GM19467 (cell line): ENCODE data around the gene ANKH.

Experiments
- ATAC-seq: cut with Tn5 transposase; IDR thresholded peaks from one replicate; pipeline ENCODE4 v1.9.1; 2021; ENCODE audit warnings: mild to moderate bottlenecking, moderate library complexity; ENCODE audit not compliant: unreplicated experiment

The ANKH gene

DNA sequence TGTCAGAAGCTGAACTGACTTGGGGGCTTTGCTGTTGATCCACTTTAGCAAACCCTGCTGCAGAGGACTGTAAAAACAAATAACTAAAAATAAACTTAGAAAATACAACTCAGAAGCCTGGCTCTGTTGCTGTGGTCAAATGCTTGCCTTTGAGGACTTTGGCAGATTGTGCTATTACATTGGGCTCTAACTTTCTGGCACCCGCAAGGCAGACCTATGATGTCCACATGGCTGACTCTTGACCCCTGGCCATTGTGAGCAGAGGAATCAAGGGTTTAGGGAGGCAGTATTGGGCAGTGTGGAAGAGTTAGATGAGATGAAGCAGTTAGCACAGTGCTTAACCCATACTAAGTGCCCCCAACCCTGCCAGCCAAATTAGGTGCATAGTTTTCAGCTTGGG lies 173.1 kb downstream of the ANKH start:
- ATAC-seq, result no peak

DNA sequence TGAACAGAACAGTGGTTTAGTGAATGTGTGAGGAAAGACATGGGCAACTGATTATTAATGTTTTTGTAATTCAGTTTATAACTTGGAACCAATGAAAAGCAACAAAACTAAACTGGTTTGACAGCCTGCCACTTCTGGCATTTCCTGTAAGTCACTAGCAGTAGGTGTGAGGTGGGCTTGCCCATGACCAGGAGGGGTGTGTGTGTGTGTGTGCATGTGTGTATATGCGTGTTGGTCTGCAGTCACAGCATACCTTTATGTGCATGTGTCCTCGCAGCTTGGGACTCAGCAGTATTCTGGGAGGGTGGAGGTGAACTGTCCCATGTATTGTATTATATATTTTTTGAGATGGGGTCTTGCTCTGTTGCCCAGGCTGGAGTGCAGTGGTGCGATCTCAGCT lies 174.7 kb downstream of the ANKH start:
- ATAC-seq, result no peak

DNA sequence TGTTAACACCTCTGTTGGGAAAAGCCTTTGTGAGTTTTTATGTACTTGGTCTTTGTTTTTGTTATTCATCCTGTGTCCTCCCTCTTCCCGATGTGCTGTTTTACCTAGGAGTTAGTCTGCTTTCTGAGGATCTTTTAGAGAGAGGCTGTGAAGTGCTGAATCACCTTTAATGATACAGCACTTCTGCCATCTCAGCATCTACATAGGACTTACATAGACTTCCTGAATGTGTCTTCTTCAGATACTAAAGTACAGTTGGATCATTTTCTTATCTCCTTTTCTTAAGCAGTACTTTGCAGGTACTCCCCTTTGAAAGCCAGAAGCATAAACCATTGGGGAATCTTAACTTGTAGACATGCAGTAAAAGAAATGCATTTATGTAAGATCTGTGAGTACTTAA lies 175.5 kb downstream of the ANKH start:
- no peak for ATAC-seq

DNA sequence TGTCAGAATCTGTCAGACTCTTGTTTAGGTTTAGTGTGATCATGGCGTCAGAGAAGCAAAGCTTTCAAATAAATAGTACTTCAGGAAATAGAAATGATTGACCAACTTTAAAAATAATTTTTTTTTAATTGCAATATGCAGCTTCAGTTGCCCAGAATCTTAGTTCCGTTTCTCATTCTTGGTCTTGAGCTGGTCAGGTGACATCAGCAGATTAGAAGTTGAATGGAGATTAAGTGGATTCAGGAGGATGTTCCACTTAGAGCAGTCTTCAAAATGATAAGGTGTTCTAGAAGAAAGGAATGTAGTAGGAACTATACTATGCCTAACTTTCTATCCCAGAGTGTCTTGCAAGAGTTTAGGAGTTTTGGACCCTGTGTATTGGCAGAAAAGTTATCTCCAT lies 176.4 kb downstream of the ANKH start:
- no peak for ATAC-seq

DNA sequence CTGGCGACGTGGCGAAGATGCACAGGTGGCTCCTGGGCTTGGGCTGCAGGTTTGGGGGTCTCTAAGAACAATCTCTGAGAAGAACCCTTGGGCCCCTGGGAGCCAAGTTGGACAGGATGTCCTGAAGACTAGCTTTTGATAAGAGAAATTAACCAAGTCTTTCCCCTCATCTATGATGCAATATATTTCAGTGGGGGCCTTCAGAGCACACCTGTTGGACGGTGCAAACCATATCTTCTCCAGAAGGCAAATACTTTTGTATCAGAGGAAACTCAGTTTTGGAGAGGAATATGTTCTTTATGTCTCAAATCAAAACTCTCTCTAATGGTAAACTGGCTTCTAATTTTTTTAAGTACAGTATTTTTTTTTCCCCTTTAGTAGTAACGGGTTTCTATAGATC lies 178.5 kb downstream of the ANKH start:
- no peak for ATAC-seq

DNA sequence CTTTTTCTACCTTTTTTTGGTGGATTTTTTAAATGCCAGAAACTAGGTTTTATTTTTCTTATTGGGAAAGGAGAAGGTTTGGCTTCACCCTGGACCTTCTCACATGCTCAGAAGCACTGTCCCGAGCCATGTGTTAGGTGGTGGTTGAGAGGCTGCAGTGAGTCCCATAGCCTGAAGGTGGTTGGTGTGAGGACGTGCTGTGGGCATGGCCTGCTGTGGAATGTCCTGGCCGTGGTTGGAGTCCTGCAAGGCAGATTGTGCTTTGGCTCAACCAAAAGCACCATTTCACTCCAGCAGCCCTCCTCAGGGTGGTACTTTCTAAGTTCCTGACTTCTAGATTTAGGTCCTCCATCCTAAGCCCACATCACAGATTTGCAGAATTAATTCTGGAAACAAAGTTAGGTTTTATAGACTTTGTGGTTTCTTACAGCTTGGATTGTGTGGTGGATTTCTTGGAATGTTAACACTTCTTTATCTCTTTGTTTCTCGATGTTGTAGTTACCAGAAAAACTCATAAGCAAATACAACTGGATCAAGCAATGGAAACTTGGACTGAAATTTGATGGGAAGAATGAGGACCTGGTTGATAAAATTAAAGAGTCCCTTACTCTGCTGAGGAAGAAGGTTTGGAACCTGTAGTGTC lies 184.4 kb downstream of the ANKH start:
- no peak for ATAC-seq

DNA sequence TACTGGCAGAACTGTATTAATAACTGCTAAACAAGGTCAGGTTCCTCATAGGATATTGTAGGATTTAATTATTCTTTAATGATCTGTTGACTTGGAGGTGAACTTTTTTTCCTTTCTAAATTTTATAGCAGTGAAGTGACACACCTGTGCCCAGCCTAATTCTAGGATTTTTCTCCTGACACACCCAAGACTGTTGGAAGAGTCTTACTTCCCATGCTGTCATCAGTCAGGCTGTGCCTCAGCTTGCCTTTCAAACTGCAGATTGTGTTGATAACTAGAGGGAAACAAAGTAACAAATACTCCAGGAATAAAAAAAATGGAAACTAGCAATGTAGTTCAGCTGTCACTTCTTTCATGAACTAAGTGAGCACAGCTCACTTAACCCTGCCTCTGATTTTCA lies 185.1 kb downstream of the ANKH start:
- no peak for ATAC-seq

DNA sequence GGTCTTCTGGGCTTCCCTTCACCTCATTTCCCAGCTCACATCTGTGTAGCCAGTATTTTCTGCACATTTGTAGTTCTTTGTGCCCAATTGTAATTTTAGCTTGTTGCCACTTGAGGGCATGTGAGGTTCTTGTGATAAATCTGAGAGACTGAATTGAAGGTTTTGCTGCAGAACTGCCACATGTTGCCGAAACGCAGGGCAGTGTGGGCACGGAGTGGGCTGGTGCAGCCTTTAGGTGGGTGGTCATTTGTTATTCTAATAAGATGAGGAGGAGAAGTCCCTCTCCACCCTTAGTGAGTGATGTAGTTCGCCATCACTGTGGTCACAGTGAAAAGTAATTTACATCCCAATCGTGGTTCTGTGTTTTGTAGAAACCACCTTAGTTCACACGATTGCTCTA lies 185.8 kb downstream of the ANKH start:
- peak; percentile 89 for ATAC-seq

DNA sequence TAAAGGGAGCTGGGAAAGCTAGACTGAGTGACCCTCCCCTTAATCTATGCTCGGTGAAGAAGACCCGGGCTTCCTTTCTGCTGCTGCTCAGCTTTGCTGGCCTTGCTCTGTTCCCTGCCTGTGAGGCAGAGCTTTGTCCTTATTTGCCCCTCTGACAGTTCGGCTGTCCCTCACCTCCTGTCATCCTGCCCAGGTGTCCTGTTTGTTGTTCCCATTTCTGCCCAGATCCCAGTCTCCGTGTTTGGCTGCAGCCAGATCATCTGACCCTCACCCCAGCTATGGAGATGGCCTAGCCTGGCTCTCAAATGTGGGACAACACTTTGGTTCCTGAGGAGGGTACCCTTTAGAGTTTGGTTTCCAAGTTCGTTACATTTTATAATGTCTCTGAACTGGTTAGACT lies 186.8 kb downstream of the ANKH start:
- ATAC-seq, result no peak

DNA sequence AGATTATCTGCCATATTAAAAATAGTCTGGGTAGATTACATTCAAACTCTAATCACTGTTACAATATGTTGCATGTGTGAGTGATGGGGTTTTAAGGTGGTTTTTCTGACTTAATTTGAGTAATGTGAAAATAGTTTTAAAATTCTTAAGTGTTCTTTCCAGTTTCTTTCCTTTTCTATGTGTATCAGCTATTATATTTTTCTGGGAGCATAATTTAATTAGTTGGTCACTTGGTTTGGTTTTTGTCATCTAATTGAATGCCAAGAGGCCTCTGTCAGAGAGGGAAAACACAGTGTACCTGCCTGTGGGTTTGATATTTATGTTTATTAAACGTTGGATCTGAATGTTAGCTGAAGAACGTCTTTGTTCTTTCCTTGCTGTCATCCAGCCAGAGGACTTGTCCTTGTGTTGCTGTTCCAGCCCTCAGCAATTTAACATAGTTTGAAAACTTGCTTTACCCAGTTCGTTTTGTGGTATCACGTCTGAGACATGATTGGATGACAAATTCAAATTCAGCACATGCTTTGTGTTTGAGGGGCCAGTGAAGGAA lies 187.6 kb downstream of the ANKH start:
- no peak for ATAC-seq

DNA sequence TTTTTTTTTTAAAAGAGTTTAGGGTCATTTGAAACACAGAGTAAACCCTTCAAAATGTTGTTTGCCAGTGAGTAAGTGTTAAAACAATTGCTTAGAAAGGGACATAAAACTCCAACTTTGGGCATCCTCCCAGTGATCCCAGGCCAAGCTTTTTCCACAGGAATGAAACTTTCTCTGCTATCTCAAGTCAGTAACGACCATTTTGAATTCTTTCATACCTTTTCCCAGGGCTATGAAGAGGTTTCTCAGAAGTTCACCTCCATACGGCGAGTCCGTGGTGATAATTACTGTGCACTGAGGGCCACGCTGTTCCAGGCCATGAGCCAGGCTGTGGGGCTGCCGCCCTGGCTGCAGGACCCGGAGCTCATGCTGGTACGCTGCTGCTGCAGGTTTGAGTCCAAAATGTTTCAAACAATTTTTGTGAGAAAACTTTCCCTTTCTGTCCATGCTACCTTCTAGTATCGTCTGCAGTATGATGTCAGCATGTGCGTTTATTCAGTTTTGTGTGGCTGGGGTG lies 190.3 kb downstream of the ANKH start:
- no peak for ATAC-seq

DNA sequence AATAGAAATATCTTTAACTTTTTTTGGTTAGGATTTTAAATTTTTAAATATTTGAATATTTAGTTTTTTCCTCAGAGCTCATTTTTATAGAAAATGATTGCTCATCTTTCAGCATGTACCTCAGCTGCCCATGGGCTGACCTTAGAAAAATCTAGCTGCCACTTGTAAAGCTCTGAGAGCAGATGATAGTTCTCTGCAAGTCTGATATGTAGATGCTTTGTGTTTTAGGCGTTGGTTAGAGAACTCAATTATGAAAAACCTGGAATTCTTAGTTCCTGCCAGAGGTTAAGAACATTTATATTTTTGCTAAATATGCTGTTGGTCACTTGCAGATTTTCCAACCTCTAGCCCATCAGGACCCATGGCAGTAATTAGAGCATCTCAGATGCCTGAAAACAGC lies 192.0 kb downstream of the ANKH start:
- ATAC-seq, result no peak

DNA sequence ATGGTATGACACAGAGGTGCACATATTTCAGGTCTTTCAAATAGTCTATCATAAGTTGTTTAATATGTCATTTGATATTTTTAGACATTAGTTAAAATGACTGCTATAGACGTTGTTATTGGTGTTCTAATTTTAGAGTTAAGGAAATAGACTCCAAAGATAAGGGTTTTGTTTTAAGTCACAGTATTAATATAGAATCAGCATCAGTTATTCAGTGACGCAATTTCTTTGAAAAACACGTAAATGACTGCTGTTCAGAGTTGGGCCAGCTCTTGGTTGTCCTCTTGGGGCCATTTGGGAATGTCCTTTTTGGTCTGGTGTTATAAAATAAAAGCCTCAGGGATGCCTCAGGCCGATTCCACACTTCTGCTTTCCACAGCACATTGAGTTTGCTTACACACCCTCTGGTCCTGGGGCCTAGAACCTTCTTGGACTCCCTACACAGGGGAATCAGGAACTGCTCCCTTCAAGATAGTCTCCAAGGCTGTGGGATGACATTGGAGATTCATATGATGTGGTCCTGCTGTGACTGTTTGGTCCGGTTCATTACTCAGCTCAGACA lies 192.7 kb downstream of the ANKH start:
- no peak for ATAC-seq

DNA sequence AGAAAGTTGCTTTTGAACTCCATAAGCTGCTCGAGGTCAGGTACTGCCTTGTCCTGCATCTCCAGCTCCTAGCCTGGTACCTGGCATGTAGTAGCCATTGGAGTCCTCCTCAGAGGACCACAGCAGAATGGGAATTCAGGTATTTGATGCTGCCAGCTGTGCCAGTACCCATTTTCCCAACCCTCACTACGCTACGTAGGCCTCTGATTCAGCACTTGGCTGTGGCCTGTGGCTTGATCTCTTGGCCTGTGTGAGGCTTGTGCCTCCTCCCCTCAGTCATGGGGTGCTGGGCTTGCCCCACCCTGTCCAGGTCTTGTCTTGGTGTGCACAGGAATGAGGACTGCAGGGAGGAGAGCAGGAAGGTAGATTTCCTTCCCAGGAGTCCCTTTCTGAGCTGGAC lies 195.3 kb downstream of the ANKH start:
- ATAC-seq, result peak; percentile 42

DNA sequence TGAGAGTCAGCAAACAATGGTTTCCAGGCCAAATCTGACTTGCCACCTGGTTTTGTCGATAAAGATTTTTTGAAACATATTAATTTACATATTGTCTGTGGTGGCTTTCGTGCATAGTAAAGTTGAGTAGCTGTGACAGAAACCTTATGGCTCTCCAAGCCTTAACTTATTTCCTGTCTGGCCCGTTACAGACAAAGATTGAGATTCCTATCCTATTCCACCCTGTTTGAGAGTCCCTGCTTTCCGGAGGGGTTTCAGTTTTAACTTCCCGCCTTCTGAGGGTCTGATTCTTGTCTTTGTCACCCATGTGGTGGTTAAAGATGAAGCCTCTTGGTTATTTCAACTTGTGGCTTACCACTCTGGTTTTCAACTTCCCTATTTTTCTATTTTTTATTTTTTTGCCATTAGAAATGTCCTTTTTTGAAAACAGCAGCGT lies 195.7 kb downstream of the ANKH start:
- peak; percentile 42 for ATAC-seq

DNA sequence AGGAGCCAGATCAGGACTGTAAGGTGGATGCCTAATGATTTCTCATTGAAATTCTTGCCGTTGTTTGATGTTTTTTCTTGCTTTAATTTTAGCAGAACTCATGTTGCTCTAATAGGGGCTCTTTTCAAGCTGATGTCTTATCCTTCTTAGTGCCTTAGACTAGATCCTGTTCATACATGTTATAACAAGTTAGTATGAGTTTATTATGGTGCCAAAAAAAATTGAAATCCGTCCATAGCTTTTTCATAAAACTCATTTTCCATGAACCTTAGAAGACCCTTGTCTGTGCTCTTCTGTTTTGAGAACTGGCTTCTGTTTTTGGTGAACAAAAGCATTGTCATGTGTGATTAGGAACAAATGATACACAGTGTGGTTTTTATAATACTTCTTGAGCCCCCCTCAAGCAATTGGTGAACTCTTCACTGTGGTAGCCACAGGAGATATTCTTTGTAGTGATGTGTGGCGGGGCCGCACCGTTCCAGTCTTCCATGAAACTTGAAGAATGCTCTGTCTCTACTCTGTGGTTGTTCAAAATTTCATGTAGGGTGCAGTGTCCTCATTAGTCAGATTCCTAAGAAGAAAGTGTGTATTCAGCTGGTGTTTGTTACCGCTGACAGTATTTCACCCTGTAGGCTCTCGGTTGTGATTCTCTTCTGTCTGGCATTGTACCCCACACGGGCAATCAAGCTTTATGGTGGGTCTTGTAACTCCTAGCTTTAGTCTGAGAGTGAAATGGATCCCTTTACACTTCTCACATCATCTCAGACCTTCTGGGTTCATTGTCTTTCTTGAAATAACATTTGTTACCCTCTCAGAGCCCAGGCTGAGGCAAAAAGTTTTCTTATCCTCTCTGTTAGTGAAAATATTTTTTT lies 196.4 kb downstream of the ANKH start:
- ATAC-seq, result peak; percentile 1

DNA sequence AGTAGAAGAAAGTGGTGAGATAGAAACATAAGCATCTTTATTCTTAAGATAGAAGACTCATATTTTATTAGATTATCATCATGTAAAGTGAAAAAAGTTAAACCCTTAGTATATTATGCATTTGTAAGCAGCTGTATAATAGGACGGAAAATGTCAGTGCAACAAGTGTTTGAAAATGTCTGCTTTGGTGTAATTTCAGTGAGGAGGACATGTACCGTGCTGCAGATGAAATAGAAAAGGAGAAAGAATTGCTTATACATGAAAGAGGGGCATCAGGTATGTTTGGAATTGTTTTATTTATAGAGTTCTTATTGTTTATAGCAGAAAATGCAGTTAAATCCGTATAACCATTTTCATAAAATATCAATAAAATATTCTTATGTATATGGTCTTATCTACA lies 198.1 kb downstream of the ANKH start:
- no peak for ATAC-seq

DNA sequence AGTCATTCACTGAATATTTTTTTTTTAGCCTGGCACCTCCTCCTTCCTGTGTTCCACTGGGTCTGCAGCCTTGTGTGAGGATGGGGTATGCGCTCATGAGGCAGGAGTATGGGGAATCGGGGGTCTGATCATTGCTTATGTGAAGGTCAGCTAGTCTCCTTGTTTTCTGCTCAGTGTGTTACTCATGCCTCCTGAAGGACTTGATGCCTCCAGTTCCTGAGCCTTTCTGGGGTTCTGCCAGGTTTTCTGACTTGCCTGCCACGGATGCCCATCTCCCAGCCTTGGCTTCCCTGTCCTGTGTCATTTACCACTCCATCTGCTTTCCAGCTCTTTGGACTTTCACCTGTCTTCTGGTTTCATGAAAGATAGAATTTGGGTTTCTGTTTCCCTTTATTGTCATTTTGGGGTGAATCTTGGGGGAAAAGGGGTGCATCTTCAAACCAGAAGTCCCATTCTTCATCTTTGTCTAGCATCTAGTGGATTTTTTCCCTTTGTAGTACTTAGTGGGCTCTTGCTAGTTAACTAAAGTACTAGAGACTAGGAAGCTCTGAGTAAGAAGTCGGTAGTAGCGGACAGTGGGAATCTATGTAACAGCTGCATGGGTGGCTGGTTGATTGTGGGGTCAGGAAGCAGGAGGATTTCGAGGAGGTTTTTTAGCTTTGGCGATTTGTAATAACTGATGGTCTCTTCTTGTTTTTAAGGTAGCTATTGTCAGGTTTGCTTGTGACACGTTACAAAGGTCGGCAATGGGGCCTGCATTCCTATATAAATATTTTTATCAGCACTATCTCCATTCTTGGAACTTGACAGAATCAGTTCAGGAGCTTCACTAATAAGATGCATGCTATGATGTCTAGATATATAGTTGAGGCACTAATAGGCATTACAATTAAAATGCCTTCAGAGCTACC lies 198.8 kb downstream of the ANKH start:
- no peak for ATAC-seq

DNA sequence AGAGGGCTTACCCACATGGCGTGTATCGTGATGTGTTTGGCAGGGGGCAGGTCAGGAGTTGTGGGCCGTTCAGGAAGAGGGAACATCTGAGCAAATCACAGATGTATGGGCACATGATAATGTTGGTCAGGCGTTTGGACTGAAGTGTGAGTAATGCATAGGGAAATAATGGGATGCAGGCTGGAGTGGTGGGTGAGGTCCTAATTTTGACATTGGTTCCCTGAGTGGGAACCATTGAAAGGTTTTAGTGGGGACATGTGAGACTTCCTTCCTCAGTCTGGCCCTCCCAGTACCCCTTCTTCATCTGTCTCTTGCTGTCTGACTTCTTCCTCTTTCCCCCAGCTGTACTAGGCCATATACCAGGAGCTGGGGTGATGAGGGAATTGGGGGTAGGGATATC lies 199.5 kb downstream of the ANKH start:
- ATAC-seq, result no peak

DNA sequence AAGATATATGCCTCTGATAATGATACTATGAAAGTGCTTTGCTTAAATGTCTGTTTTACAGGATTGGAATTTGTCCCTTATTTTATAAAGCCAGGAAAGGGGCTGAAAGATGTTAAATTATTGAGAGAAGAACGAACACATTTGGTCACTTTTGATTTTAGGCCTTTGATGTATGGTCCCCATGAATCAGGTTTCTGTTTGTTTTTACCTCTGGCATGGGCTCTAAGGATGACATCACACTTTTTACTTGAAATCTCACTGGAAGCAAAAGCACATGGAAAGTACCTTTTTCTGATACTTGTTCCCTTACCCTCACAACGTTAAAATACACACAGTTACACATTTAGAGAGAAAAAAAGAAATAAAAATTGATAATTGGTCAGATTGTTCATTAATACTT lies 200.2 kb downstream of the ANKH start:
- no peak for ATAC-seq

DNA sequence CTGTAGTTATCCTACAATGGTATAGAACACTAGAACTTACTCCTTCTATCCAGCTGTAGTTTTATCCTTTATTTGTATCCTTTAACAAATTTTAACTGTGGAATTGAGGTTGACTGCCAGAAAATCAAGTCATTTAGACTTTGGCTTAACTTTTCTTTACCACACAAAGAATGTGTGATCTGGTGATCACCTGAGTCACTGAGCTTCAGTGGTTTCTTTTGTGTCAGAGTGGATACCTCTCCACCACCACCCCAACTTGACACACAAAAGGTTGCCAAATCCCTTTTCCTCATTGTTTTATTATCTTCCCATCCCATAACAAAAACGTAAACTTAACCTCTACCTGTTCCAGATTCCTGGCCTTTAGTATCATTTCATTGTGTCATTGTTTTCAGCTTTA lies 201.6 kb downstream of the ANKH start:
- no peak for ATAC-seq
